ENCODE data around the gene TMEM158. TPM values are rescaled to one million over a fixed set of nuclear protein-coding genes. Genes with fewer than 3 reads are reported as not detected.

Gene TMEM158
- polyA plus RNA-seq, 1 of the 3 experiments (the other 2 are of a cell fraction) = 76.4 TPM

- no peaks in the 10 kb centered on the region for H3K27me3 ChIP-seq (ENCODE audit: insufficient read depth)
- H2AFZ ChIP-seq (ENCODE audit: low read depth) = no peak overlapping the region
- peaks cover 4% of the 10 kb centered on the region for H3F3A ChIP-seq (replicated peaks; ENCODE audit: insufficient read depth)
- H3K9ac ChIP-seq = no peak overlapping the region
- no peaks in the 10 kb centered on the region for H3K4me1 ChIP-seq (ENCODE audit: control insufficient read depth in 1 of 2, insufficient read depth in 2 of 2, low read depth in 1 of 2, low read length in 1 of 2)
- no peaks in the 10 kb centered on the region for H4K20me1 ChIP-seq (ENCODE audit: insufficient read depth)
- DNase-seq = no peak
- ChIA-PET CTCF (interaction anchor here (1.1 kb wide), 1 partner anchor 195 kb away, joined by 4 read pairs; no protein-coding TSS in a partner anchor), POLR2A (no interaction called here)
- 27% methylated on average over 2 of the region's 2 CpGs for WGBS (ENCODE audit: low lambda C conversion rate)
- TF ChIP-seq MXI1 (IDR thresholded peaks at IDR 0.05; ENCODE audit: low read depth, low read length) (no peak), MAX (IDR thresholded peaks at IDR 0.05; ENCODE audit: low read depth) (no peak), GABPA (IDR thresholded peaks at IDR 0.05; ENCODE audit: low read depth) (no peak), CTCF (IDR thresholded peaks at IDR 0.05) (no peak), FOSL2 (IDR thresholded peaks at IDR 0.05; ENCODE audit: borderline replicate concordance, low read depth) (no peak)
- no peak overlapping the region for H3K27ac ChIP-seq (ENCODE audit: low read depth in 2 of 2, low read length in 1 of 2)
- no peaks in the 10 kb centered on the region for H3K9me2 ChIP-seq
- no peak overlapping the region for H3K4me3 ChIP-seq (ENCODE audit: low read depth in 2 of 2, low read length in 1 of 2)
- no peak overlapping the region for H3K4me2 ChIP-seq
- no peaks in the 10 kb centered on the region for H3K79me2 ChIP-seq (ENCODE audit: insufficient read depth)
- H3K9me3 ChIP-seq = no peaks in the 10 kb centered on the region
- H3K36me3 ChIP-seq (replicated peaks in 1 of 2; ENCODE audit: control insufficient read depth in 1 of 2, insufficient read depth in 2 of 2, low read length in 1 of 2) = no peaks in the 10 kb centered on the region
Observed at GRCh38 chr3:45235409-45235808, 9.3 kb upstream of the TMEM158 start.

- Histone ChIP-seq H3K79me2 (ENCODE audit: insufficient read depth) (no peaks in the 10 kb centered on the region), H3K4me1 (ENCODE audit: control insufficient read depth in 1 of 2, insufficient read depth in 2 of 2, low read depth in 1 of 2, low read length in 1 of 2) (no peaks in the 10 kb centered on the region), H3K27me3 (ENCODE audit: insufficient read depth) (no peaks in the 10 kb centered on the region), H3K9ac (no peak overlapping the region), H4K20me1 (ENCODE audit: insufficient read depth) (no peaks in the 10 kb centered on the region), H3K4me2 (no peak overlapping the region), H3K27ac (ENCODE audit: low read depth in 2 of 2, low read length in 1 of 2) (no peak overlapping the region), H3K4me3 (ENCODE audit: low read depth in 2 of 2, low read length in 1 of 2) (no peak overlapping the region), H3K9me3 (no peaks in the 10 kb centered on the region), H3K36me3 (replicated peaks in 1 of 2; ENCODE audit: control insufficient read depth in 1 of 2, insufficient read depth in 2 of 2, low read length in 1 of 2) (no peaks in the 10 kb centered on the region), H2AFZ (ENCODE audit: low read depth) (no peak overlapping the region), H3K9me2 (no peaks in the 10 kb centered on the region), H3F3A (replicated peaks; ENCODE audit: insufficient read depth) (peaks cover 4% of the 10 kb centered on the region)
- TF ChIP-seq GATA2 (CRISPR knock-in tag; IDR thresholded peaks at IDR 0.05) (no peak), REST (IDR thresholded peaks at IDR 0.05; ENCODE audit: low read depth, low read length) (no peak), USF2 (IDR thresholded peaks at IDR 0.05; ENCODE audit: borderline replicate concordance, low read depth, low read length) (no peak), CHD2 (IDR thresholded peaks at IDR 0.05; ENCODE audit: low read length, partially characterized antibody) (no peak), MXI1 (IDR thresholded peaks at IDR 0.05; ENCODE audit: low read depth, low read length) (no peak), FOXM1 (IDR thresholded peaks at IDR 0.05; ENCODE audit: low read depth) (no peak)
- DNase-seq = no peak
- ChIA-PET CTCF (interaction anchor here (0.8 to 1.1 kb wide), 2 partner anchors 23 to 194 kb away, joined by 3 to 4 read pairs; no protein-coding TSS in a partner anchor), POLR2A (no interaction called here)
- WGBS (ENCODE audit: low lambda C conversion rate) = 81% methylated on average over 1 of the region's 1 CpG
Observed at GRCh38 chr3:45234250-45234649, 8.2 kb upstream of the TMEM158 start.

Measured in SK-N-SH (cell line).